NCI-H2227 treated with DMSO at 0.1 percent for 48 hours (cell line): ENCODE data around the gene COL23A1.

Experiments
- DNase-seq: peaks from one replicate; lab custom pipeline; 2025; lab: John Stamatoyannopoulos, UW

The COL23A1 gene

GRCh38 chr5:178392931-178393394 lies 197.2 kb downstream of the COL23A1 start:
- no peak for DNase-seq

- DNase-seq = no peak
Observed at GRCh38 chr5:178392386-178392785, 197.8 kb downstream of the COL23A1 start.

- no peak for DNase-seq
Observed at GRCh38 chr5:178391480-178391879, 198.7 kb downstream of the COL23A1 start.

- no peak for DNase-seq
Observed at GRCh38 chr5:178389796-178390195, 200.4 kb downstream of the COL23A1 start.

GRCh38 chr5:178389026-178389729 lies 201.0 kb downstream of the COL23A1 start:
- no peak for DNase-seq

- DNase-seq = no peak
Observed at GRCh38 chr5:178388386-178389025, 201.7 kb downstream of the COL23A1 start.

GRCh38 chr5:178387856-178388190 lies 202.4 kb downstream of the COL23A1 start:
- DNase-seq = no peak

- DNase-seq = no peak
Observed at GRCh38 chr5:178387061-178387855, 202.9 kb downstream of the COL23A1 start.

GRCh38 chr5:178386336-178386931 lies 203.8 kb downstream of the COL23A1 start:
- no peak for DNase-seq

GRCh38 chr5:178385496-178385890 lies 204.7 kb downstream of the COL23A1 start:
- DNase-seq = no peak

- no peak for DNase-seq
Observed at GRCh38 chr5:178384816-178385495, 205.2 kb downstream of the COL23A1 start.

- DNase-seq = no peak
Observed at GRCh38 chr5:178383919-178384815, 206.0 kb downstream of the COL23A1 start.

GRCh38 chr5:178383301-178383918 lies 206.8 kb downstream of the COL23A1 start:
- no peak for DNase-seq

- no peak for DNase-seq
Observed at GRCh38 chr5:178382754-178383164, 207.4 kb downstream of the COL23A1 start.

- no peak for DNase-seq
Observed at GRCh38 chr5:178381921-178382695, 208.1 kb downstream of the COL23A1 start.

GRCh38 chr5:178381206-178381605 lies 209.0 kb downstream of the COL23A1 start:
- no peak for DNase-seq

GRCh38 chr5:178380541-178381074 lies 209.6 kb downstream of the COL23A1 start:
- no peak for DNase-seq

GRCh38 chr5:178380086-178380485 lies 210.1 kb downstream of the COL23A1 start:
- DNase-seq = no peak
